HG03045 (cell line): ENCODE measurements around the gene PKP1.

ENCODE experiments used
- ATAC-seq: cut with Tn5 transposase; IDR thresholded peaks from one replicate; pipeline ENCODE4 v1.9.1; 2021; ENCODE audit warnings: mild to moderate bottlenecking, moderate library complexity; ENCODE audit not compliant: unreplicated experiment

PKP1 gene

GRCh38 chr1:201325678-201326060 lies 42.4 kb downstream of the PKP1 start:
- no peak for ATAC-seq

GRCh38 chr1:201326710-201327109 lies 43.4 kb downstream of the PKP1 start:
- no peak for ATAC-seq

GRCh38 chr1:201327687-201328240 lies 44.5 kb downstream of the PKP1 start:
- ATAC-seq = no peak

GRCh38 chr1:201328576-201328975 lies 45.3 kb downstream of the PKP1 start:
- ATAC-seq = no peak

- ATAC-seq = no peak
Measured at GRCh38 chr1:201329286-201329685, 46.0 kb downstream of the PKP1 start.

GRCh38 chr1:201329801-201330200 lies 46.5 kb downstream of the PKP1 start:
- ATAC-seq = no peak

- ATAC-seq = no peak
Measured at GRCh38 chr1:201330541-201330940, 47.2 kb downstream of the PKP1 start.

GRCh38 chr1:201331166-201331565 lies 47.9 kb downstream of the PKP1 start:
- ATAC-seq = no peak

GRCh38 chr1:201332021-201332420 lies 48.7 kb downstream of the PKP1 start:
- no peak for ATAC-seq

GRCh38 chr1:201332616-201333335 lies 49.5 kb downstream of the PKP1 start:
- ATAC-seq = no peak

GRCh38 chr1:201334325-201335173 lies 51.2 kb downstream of the PKP1 start:
- ATAC-seq = no peak

- no peak for ATAC-seq
Measured at GRCh38 chr1:201335174-201335870, 52.0 kb downstream of the PKP1 start.

- ATAC-seq = no peak
Measured at GRCh38 chr1:201335901-201336300, 52.6 kb downstream of the PKP1 start.

- no peak for ATAC-seq
Measured at GRCh38 chr1:201336711-201337450, 53.6 kb downstream of the PKP1 start.

- no peak for ATAC-seq
Measured at GRCh38 chr1:201341377-201341776, 58.1 kb downstream of the PKP1 start.

- ATAC-seq = no peak
Measured at GRCh38 chr1:201344206-201345080, 61.1 kb downstream of the PKP1 start.

GRCh38 chr1:201345081-201345355 lies 61.7 kb downstream of the PKP1 start:
- ATAC-seq = no peak

- ATAC-seq = no peak
Measured at GRCh38 chr1:201346337-201346939, 63.1 kb downstream of the PKP1 start.

GRCh38 chr1:201346987-201347386 lies 63.7 kb downstream of the PKP1 start:
- ATAC-seq = no peak
